GM21737 (cell line): ENCODE results near the gene WNT3A.
A peak's percentile ranks its signal among the peaks of the same experiment; 100 is the strongest.

Source experiments
- ATAC-seq: cut with Tn5 transposase; IDR thresholded peaks from one replicate; pipeline ENCODE4 v1.9.1; 2021; ENCODE audit warnings: mild to moderate bottlenecking, moderate library complexity; ENCODE audit not compliant: unreplicated experiment

The WNT3A gene

GRCh38 chr1:228030451-228031201 is 23.8 kb downstream of the WNT3A start:
- no peak for ATAC-seq

GRCh38 chr1:228031276-228031995 is 24.6 kb downstream of the WNT3A start:
- ATAC-seq, result no peak

- no peak for ATAC-seq
Measured at GRCh38 chr1:228032041-228032440, 25.2 kb downstream of the WNT3A start.

- ATAC-seq, result no peak
Measured at GRCh38 chr1:228033376-228033775, 26.6 kb downstream of the WNT3A start.

GRCh38 chr1:228034954-228035837 is 28.4 kb downstream of the WNT3A start:
- no peak for ATAC-seq

- no peak for ATAC-seq
Measured at GRCh38 chr1:228035844-228036243, 29.0 kb downstream of the WNT3A start.

GRCh38 chr1:228036701-228037231 is 30.0 kb downstream of the WNT3A start:
- no peak for ATAC-seq

- peak; percentile 79 for ATAC-seq
Measured at GRCh38 chr1:228037401-228038386, 30.9 kb downstream of the WNT3A start.

- ATAC-seq, result no peak
Measured at GRCh38 chr1:228038387-228039005, 31.7 kb downstream of the WNT3A start.

GRCh38 chr1:228039006-228039903 is 32.5 kb downstream of the WNT3A start:
- ATAC-seq, result no peak

- ATAC-seq, result no peak
Measured at GRCh38 chr1:228039986-228040385, 33.2 kb downstream of the WNT3A start.

GRCh38 chr1:228041316-228041715 is 34.5 kb downstream of the WNT3A start:
- no peak for ATAC-seq

- no peak for ATAC-seq
Measured at GRCh38 chr1:228042508-228042907, 35.7 kb downstream of the WNT3A start.

- no peak for ATAC-seq
Measured at GRCh38 chr1:228043281-228043848, 36.6 kb downstream of the WNT3A start.

- ATAC-seq, result no peak
Measured at GRCh38 chr1:228044961-228045360, 38.2 kb downstream of the WNT3A start.

- no peak for ATAC-seq
Measured at GRCh38 chr1:228045405-228045804, 38.6 kb downstream of the WNT3A start.

- ATAC-seq, result no peak
Measured at GRCh38 chr1:228045871-228046270, 39.1 kb downstream of the WNT3A start.
